NCI-H2171 (cell line): ENCODE measurements around the gene CDCP1.
"Not testable (repeated sequence)": the region's sequence is repeated elsewhere in the genome, so short reads cannot be mapped to it uniquely, and the experiment has no call there.

Experiments
- DNase-seq: peaks from one replicate; lab custom pipeline; 2025; lab: John Stamatoyannopoulos, UW

Gene CDCP1

DNA sequence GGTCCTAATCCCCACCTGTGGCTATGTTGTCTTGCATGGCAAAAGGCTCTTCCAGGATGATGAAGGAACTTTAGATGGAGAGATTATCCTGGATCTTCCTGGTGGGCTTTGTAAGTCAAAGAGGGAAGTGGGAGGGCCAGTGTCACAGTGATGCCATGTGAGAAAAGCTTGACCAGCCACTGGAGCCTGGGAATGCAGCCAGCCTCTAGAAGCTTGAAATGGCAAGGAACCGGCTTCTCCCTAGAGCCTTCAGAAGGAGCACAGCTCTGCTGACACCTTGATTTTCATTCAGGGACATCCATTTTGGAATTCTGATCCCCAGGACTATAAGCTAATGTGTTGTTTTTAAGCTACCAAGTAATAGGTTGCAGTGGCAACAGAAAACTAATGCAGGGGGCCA lies 61.8 kb downstream of the CDCP1 start:
- DNase-seq, result no peak

DNA sequence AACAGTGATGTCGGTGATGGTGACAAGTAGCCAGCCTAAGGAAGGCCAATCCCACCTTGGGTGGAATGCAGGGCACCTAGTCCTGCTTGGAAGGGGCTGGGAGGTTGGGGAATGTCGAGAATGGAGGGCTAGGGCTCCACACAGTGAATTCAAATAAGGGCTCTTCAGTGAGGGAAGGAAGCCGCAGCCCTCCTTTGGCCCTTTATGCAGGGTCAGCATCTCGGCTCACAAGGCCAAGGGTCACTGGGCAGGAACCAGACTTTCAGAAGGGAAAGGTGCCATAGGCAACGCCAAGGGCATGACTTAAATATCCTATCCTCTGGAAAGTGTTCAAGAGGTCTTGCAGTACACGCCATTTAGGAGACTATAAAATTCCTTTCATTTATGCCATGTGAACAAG lies 63.2 kb downstream of the CDCP1 start:
- DNase-seq, result no peak

DNA sequence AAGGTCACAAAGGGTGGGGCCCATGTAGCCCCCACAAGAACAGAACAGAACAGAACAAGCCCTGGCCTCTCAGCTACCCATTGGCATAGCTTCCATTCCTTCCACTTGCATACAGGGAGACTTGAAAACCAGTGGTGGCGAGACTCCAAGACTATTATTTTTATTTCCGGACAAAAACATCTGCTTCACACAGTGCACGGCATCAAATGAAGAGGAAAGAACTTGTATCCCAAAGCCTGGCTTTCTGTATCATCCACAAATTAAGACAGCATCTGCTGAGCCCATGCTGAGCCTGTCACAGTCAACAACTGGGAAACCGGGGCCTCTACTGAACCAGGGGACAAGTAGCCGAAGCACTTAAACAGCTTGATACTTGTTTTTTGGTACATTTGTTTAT lies 64.0 kb downstream of the CDCP1 start:
- no peak for DNase-seq

DNA sequence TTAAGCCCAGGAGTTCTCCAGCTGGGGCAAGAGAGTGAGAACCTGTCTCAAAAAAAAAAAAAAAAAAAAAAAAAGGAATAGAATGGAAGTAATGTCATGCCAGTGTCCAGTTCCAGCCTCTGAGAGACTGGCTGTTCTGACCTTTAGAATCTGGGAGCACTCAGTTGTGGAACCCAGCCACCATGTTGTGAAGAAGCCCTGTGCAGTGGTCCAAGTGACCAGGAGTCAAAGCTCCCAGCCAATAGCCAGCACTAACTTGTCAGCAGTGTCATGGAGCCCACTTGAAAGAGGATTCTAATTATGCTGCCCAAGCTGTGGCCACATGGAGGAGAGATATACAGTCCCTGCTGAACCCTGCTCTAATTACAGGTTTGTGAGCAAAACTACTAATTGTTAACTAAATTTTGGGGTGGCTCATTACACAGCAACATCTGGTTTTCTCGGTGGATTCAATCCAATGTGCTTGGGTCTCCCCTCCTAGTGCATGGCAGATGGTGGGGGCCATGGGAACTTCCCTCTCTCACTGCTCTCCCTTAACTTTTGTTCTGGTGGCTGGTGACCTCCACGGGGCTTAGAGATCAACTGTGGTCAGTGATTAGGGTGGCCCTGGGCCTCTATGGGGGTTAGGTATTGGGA lies 64.6 kb downstream of the CDCP1 start:
- DNase-seq, result no peak

DNA sequence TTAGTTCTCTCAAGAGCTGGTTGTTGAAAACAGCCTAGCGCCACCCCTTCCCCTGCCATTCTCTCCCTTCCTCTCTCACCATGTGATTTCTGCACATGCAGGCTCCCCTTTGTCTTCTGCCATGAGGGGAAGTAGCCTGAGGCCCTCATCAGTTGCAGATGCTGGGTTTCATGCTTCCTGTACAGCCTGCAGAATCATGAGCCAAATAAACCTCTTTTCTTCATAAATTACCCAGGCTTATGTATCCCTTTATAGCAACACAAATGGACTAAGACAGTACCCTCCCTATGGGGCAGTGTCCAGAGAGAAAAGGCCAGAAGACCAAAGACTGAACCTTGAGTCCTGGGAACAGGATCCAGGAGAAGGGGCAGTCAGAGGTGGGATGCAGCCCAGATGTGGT lies 65.4 kb downstream of the CDCP1 start:
- no peak for DNase-seq

DNA sequence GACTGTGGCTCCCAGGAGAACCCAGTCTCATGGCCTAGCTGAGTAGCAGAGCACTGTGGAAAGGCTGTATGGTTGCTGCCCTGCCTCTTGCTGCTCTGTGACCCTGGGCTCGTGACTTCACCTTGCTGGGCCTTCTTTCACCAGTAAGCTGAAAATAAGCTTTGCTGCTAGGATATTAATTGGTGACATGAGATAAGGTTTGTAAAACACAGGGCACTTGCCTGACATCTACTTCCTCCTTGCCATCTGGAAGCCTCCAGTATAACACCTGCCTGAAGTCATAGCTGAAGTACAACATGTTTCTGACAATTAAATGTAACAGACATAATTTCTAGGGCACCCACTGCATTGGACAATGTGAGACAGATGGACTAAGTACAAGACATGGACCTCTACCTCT lies 66.5 kb downstream of the CDCP1 start:
- DNase-seq, result no peak

DNA sequence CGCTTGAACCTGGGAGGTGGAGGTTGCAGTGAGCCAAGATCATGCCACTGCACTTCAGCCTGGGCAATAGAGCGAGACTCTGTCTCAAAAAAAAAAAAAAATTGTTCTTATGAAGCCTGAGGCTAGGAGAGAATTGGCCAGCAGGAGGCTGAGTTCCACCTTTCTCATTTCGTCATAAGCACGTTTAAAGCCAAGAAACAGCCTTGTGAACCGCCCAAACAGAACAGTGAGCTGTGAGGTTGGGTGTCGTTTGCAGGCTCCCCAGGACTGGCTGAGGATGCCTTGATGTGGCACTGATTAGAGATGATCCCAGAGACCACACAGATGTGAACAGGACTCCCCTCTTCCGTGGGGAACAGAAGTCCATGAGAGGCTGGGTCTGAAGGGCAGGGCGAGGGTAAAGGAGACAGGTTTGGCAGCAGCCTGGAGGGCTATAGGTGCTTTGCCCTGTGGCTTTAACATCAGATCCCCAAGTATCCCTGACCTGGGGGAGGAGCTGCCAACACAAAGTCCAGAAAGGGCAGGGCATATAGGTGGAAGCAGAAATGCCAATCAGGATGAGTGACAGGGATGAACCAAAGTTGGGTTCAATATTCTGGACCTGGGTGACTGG lies 67.2 kb downstream of the CDCP1 start:
- no peak for DNase-seq

DNA sequence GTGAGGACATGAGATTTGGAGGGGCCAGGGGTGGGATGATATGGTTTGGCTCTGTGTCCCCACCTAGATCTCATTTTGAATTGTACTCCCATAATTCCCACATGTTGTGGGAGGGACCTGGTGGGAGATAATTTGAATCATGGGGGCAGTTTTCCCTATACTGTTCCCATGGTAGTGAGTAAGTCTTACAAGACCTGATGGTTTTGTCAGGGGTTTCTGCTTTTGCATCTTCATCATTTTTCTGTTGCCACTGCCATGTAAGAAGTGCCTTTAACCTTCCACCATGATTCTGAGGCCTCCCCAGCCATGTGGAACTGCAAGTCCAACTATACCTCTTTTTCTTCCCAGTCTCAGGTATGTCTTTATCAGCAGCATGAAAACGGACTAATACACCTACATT lies 67.9 kb downstream of the CDCP1 start:
- DNase-seq, result not testable (repeated sequence)

DNA sequence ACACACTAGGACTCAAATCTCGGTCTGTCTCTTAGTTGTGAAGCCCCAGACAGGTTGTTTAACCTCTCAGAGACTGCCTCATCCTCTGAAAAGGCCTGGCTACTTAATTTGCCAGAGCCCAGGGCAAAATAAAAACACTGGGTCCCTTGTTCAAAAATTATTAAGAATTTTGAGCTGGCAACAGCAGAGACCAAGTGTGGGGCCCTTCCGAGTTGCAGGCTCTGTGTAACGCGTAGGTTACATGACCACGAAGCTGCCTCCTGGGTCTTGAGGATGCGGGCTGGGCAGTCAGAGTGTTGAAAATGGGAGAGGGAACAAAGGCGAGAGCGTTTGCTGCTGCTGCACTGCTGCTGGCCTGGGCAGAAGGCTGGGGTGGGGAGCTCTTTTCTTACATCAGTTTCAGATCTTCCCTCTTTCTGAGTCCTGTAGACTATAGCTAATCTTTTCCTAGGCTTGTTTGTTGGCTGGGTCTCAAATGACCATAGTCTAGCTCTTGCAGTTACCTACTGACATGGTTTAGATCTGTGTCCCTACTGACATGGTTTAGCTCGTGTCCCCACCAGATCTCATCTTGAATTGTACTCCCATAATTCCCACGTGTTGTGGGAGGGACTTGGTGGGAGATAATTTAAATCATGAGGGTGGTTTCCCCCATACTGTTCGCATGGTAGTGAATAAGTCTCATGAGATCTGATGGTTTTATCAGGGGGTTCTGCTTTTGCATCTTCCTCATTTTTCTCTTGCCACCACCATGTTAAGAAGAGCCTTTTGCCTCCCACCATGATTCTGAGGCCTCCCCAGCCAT lies 70.2 kb downstream of the CDCP1 start:
- no peak for DNase-seq

DNA sequence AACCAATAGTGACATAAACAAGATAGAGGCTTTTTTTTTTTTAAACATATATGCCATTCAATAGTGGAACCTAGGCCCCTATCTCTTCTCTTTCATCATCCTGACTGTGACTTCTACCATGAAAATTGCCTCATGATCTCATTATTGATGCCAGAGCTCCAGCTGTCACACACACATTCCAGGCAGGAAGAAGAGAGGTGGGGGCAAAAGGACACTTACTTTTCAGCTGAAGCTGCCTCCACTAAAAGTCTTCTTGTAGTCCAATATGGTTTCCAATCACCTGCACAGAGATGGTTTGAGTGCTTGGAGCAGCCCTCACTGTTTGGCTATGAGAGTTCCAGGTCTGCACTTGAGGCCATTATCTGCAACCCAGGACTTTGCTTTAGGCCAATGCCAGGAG lies 75.1 kb downstream of the CDCP1 start:
- no peak for DNase-seq

DNA sequence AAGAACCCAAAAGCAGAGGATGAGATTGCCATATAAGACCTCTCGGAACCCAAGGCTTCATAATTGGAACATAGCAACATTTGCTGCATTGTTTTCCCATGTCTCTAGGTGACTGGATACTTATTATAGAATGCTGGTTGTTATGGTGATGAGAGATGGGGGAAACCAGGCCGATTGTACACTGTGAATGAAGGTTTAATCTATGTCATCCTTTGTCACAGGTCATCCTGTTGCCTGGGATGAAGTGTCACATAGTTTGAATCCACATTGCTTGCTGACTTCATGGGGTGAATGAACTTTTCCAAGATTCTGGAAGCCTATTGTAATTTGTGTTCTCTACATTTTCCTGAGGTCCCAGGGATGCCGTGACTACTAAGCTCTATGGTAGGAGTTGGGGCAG lies 78.2 kb downstream of the CDCP1 start:
- DNase-seq, result no peak

DNA sequence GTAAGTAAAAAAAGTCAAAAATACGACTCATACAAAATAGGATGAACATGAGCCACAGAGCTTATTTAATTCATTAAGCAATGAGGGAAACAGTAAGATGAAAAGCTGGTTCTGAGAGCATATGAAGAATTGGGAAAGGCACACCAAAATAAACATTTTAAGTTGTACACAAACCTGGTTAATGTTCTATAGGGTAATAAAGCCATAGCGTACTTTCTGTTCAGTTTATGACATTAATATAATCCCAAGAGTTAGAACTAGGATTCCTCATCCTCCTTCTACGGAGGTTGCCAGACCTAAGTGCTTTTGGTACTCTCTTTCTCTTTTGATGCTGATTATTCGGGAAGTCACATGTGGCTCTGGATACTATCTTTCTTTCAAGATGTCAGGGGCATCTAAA lies 78.7 kb downstream of the CDCP1 start:
- no peak for DNase-seq

DNA sequence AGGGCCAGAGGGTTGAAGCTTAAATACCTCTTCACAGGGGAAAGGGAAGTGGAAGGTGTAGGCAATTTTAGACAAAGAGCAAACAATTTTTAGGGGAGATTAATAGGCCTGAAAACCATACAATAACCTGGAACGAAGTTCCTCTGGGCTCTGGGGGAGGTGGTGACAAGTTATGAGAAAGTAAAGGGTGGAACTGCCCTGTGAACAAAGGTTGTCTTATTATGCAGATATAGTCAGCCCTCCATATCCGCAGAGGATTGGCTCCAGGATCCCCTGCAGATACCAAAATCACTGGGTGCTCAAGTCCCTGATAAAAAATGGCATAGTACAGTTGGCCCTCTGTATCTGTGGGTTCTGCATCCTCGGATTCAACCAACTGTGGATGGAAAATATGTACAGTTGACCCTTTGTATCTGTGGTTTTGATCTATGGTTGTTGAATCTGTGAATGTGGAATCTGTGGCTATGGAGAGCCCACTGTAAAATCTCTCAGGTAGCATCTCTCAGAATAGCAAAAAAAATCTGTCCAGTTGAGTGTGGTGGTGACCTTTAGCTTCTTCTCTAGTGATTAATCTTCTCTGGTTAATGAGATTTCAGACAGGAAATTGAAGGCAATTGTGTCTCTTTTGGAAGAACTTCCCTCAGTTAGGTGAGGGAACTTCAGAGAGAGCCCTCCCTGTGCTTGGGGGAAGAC lies 79.9 kb downstream of the CDCP1 start:
- DNase-seq, result no peak

DNA sequence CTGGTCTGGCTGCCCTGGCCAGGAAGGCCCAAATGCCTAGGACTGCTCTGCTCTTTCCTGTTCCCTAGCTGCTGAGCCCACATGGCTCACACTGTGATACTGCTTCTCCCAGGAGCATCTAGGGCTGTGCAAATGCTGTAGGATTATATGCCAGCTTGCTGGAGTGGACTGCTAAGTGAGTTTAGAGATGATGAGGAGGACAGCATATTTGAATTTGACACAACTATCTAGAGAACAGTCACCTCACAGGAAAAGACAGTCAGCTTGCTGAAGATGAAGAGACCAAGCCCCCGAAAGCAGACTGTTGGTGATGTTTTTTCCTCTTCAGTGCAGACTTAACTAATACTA lies 80.8 kb downstream of the CDCP1 start:
- no peak for DNase-seq

DNA sequence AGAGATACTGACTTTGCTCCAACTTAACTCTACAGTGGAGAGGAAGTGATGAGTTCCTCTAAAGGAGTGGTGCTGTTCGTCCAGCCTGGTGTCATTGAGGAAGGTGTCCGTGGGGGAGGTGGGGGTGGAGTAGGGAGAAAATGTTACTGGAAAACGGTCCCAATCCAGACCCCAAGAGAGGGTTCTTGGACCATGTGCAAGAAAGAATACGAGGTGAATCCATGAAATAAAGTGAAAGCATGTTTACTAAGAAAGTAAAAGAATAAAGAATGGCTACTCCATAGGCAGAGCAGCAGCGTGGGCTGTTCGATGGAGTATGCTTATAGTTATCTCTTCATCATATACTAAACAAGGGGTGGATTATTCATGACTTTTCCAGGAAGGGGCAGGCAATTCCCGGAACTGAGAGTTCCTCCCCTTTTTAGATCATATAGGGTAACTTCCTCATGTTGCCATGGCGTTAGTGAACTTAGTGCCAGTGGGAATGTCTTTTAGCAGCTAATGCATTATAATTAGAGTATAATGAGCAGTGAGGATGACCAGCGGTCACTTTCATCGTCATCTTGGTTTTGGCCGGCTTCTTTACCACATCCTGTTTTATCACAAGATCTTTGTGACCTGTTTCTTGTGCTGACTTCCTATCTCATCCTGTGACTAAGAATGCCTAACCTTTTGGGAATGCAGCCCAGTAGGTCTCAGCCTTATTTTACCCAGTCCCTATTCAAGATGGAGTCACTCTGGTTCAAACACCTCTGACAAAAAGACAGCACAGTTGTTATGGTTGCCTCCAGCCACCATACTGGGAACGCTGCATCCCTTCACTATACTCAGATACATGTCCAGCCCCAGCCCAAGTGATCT lies 81.4 kb downstream of the CDCP1 start:
- no peak for DNase-seq

DNA sequence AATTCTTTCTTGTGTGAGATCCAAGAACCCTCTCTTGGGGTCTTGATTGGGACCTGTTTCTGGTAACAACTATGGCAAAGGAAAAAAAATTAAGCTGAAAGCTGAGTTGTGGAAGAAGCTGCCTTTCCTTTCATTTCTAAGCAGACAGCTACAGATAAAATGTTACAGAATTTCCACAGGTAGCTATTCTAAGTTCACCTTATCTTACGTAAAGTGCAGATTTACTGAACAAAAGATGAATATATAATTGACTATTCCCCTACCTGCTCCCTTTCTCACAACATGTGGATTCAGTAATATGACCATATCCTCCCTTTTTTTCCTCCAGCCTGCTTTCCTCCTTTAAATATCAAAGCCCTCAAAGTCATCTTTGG lies 83.5 kb downstream of the CDCP1 start:
- no peak for DNase-seq

DNA sequence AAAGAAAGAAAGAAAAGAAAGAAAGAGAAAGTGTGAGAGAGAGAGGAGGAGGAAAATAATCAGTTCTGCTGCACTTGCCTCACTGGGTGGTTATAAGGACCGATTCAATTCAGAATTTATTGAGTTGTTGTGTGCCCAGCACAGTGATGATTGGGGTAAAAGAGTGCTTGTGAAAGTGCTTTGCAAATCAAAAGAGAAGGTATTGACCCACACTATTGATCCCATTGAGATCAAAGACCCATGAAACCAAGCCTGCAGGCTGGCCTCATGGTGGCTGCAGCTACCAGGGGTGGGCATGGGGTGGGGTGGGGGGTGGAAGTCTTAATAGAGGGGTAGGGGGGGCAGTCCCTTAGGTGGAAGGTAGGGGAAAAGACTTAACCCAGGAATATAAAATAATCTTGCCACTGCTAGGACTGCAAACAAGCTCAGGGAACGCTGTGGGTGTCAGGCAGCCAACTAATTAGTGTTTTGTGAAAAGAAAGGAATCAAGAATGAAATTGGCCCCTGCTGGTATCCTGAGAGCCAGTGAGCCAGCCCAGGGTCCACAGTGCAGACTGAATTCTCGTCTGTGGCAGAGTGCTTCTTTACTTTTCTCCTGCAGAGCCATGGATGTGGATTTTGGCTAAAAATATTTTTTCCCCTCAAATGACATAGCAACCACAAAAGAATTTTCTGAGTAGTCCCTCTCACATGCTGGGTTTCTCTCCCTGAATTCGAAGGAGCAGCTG lies 85.8 kb downstream of the CDCP1 start:
- DNase-seq, result no peak

DNA sequence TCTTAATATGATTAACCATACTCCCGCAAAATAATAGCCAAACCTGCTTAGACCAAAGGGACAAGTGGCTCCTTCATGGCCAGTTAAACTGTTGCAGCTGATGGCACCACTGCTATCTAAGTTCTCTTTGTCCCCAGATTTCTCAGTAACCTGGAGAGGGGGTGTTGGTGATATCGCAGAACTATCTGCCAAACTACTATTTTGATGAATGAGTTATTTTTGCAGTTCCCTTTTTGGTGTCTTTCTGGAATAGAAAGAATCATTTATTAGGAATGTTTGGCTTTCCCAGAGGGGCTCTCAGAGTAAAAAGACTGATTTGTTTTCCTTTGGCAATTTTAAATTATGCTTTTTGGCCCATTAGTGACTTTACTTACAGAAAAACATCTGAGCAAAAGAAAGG lies 87.0 kb downstream of the CDCP1 start:
- DNase-seq, result no peak

DNA sequence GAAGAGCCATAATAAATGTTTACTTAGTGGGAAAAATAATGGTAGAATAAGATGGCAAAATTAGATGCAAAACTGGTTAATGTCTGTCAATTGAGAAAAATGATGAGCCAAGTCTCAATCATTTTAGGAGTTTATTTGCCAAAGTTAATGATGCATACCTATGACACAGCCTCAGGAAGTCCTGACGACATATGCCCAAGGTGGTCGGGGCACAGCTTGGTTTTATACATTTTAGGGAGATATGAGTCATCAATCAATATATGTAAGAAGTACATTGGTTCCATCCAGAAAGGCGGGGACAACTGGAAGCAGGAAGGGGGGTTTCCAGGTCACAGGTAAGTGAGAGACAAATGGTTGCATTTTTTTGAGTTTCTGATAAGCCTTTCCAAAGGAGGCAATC lies 88.6 kb downstream of the CDCP1 start:
- DNase-seq, result no peak

DNA sequence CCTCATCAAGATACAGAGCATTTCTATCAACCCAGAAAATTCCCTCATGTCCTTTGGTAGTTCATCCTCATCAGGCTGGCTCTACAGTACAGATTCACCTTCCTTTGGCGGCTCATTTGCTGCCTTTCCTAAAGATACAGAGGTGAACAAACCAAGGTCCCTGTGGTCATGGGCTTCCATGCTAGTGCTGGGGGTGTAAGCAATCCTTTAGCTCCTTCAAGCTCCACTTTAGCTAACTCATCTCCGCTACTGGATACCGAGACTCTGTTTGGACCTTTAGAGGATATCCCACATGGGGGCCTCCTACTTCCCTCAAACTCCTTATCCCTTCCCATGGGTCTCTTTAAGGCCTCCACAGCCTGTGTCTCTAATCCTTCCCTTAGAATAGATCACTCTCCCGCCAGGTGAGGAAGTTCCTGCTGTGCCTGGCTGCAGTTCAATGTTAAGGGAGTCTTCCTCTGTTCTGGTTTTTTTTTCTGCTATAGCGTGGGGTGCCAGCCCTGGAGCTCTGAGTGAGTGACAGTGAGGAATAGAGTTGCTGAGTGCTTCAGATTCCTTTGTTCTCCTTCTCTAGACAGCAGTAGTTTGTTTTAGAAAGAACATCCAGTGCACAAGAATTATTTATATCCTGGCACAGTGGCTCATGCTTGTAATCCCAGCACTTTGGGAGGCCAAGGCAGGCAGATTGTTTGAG lies 89.4 kb downstream of the CDCP1 start:
- no peak for DNase-seq
